ENCODE data around the gene ABHD6.

ABHD6 gene

GRCh38 chr3:58202917-58203360 is 34.7 kb upstream of the ABHD6 start:
- Histone ChIP-seq H3K36me3 (ENCODE audit: control insufficient read depth in 2 of 2, insufficient read depth in 1 of 2, low read length in 2 of 2) (no peaks in the 10 kb centered on the region), H3K4me1 (ENCODE audit: control insufficient read depth, insufficient read depth, low read length) (no peaks in the 10 kb centered on the region), H3K9me3 (ENCODE audit: control insufficient read depth, insufficient read depth, low read depth, low read length) (no peaks in the 10 kb centered on the region), H3K4me3 (ENCODE audit: low read depth, low read length) (no peak overlapping the region), H3K27ac (ENCODE audit: extremely low read depth, low read depth, low read length) (no peak overlapping the region)
- TF ChIP-seq ZNF624 (tag by site-specific recombination; IDR thresholded peaks at IDR 0.05) = no peak
- no peak for TF ChIP-seq ZNF747 (tag by site-specific recombination; IDR thresholded peaks at IDR 0.05)
- TF ChIP-seq ZFP69B (tag by site-specific recombination; IDR thresholded peaks at IDR 0.05) = no peak
- TF ChIP-seq ZNF112 (tag by site-specific recombination; IDR thresholded peaks at IDR 0.05) = no peak
- no peak for TF ChIP-seq ZNF521 (tag by site-specific recombination; IDR thresholded peaks at IDR 0.05)
- TF ChIP-seq ZNF18 (tag by site-specific recombination; IDR thresholded peaks at IDR 0.05) = no peak
- TF ChIP-seq ZNF274 (IDR thresholded peaks at IDR 0.05; ENCODE audit: low read length) = no peak
- no peak for TF ChIP-seq ZNF274 (tag by site-specific recombination; IDR thresholded peaks at IDR 0.05; ENCODE audit: borderline replicate concordance)
- TF ChIP-seq, protein P1, sequence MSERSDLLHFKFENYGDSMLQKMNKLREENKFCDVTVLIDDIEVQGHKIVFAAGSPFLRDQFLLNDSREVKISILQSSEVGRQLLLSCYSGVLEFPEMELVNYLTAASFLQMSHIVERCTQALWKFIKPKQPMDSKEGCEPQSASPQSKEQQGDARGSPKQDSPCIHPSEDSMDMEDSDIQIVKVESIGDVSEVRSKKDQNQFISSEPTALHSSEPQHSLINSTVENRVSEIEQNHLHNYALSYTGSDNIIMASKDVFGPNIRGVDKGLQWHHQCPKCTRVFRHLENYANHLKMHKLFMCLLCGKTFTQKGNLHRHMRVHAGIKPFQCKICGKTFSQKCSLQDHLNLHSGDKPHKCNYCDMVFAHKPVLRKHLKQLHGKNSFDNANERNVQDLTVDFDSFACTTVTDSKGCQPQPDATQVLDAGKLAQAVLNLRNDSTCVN (tag by site-specific recombination; optimal IDR thresholded peaks at IDR 0.05) = no peak
- TF ChIP-seq, protein P2, sequence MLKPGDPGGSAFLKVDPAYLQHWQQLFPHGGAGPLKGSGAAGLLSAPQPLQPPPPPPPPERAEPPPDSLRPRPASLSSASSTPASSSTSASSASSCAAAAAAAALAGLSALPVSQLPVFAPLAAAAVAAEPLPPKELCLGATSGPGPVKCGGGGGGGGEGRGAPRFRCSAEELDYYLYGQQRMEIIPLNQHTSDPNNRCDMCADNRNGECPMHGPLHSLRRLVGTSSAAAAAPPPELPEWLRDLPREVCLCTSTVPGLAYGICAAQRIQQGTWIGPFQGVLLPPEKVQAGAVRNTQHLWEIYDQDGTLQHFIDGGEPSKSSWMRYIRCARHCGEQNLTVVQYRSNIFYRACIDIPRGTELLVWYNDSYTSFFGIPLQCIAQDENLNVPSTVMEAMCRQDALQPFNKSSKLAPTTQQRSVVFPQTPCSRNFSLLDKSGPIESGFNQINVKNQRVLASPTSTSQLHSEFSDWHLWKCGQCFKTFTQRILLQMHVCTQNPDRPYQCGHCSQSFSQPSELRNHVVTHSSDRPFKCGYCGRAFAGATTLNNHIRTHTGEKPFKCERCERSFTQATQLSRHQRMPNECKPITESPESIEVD (tag by site-specific recombination; IDR thresholded peaks at IDR 0.05) = no peak
- POLR2A ChIA-PET = no interaction called here
- CTCF ChIA-PET = interaction anchor here (0.7 to 1.8 kb wide), 6 partner anchors 13 to 262 kb away, joined by 3 to 7 read pairs (median 4); partner anchors contain the start of genes HTD2 and RPP14

GRCh38 chr3:58203541-58203940 is 34.1 kb upstream of the ABHD6 start:
- CTCF ChIA-PET = interaction anchor here (0.7 to 1.8 kb wide), 5 partner anchors 13 to 263 kb away, joined by 3 to 7 read pairs (median 4); partner anchors contain the start of genes HTD2 and RPP14
- no peak for TF ChIP-seq KLF16 (tag by site-specific recombination; IDR thresholded peaks at IDR 0.05)
- TF ChIP-seq, protein P3, sequence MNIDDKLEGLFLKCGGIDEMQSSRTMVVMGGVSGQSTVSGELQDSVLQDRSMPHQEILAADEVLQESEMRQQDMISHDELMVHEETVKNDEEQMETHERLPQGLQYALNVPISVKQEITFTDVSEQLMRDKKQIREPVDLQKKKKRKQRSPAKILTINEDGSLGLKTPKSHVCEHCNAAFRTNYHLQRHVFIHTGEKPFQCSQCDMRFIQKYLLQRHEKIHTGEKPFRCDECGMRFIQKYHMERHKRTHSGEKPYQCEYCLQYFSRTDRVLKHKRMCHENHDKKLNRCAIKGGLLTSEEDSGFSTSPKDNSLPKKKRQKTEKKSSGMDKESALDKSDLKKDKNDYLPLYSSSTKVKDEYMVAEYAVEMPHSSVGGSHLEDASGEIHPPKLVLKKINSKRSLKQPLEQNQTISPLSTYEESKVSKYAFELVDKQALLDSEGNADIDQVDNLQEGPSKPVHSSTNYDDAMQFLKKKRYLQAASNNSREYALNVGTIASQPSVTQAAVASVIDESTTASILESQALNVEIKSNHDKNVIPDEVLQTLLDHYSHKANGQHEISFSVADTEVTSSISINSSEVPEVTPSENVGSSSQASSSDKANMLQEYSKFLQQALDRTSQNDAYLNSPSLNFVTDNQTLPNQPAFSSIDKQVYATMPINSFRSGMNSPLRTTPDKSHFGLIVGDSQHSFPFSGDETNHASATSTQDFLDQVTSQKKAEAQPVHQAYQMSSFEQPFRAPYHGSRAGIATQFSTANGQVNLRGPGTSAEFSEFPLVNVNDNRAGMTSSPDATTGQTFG (tag by site-specific recombination; IDR thresholded peaks at IDR 0.05; ENCODE audit: borderline replicate concordance) = no peak
- POLR2A ChIA-PET = no interaction called here

GRCh38 chr3:58204720-58205119 is 32.9 kb upstream of the ABHD6 start:
- H3K4me3 ChIP-seq (ENCODE audit: low read depth, low read length) = no peak overlapping the region
- H3K36me3 ChIP-seq (ENCODE audit: control insufficient read depth in 2 of 2, insufficient read depth in 1 of 2, low read length in 2 of 2) = no peaks in the 10 kb centered on the region
- CTCF ChIA-PET = interaction anchor here (0.7 to 1.5 kb wide), 3 partner anchors 13 to 27 kb away, joined by 5 to 9 read pairs (median 7); no protein-coding TSS in a partner anchor
- no peak overlapping the region for H3K27ac ChIP-seq (ENCODE audit: extremely low read depth, low read depth, low read length)
- no peaks in the 10 kb centered on the region for H3K4me1 ChIP-seq (ENCODE audit: control insufficient read depth, insufficient read depth, low read length)
- no peaks in the 10 kb centered on the region for H3K9me3 ChIP-seq (ENCODE audit: control insufficient read depth, insufficient read depth, low read depth, low read length)
- POLR2A ChIA-PET = no interaction called here
- TF ChIP-seq ZNF19 (tag by site-specific recombination; IDR thresholded peaks at IDR 0.05; ENCODE audit: low read depth) = no peak
- TF ChIP-seq ZNF16 (tag by site-specific recombination; IDR thresholded peaks at IDR 0.05; ENCODE audit: low read depth) = no peak
- TF ChIP-seq TRIM28 (IDR thresholded peaks at IDR 0.05; ENCODE audit: borderline replicate concordance, low read length) = no peak
- no peak for TF ChIP-seq ZNF350 (tag by site-specific recombination; IDR thresholded peaks at IDR 0.05)
- no peak for TF ChIP-seq ZNF404 (tag by site-specific recombination; IDR thresholded peaks at IDR 0.05)
- TF ChIP-seq SP7 (tag by site-specific recombination; IDR thresholded peaks at IDR 0.05) = no peak
- TF ChIP-seq ZNF146 (tag by site-specific recombination; IDR thresholded peaks at IDR 0.05) = no peak
- no peak for TF ChIP-seq ZNF132 (tag by site-specific recombination; IDR thresholded peaks at IDR 0.05; ENCODE audit: borderline replicate concordance)
- no peak for TF ChIP-seq HIC1 (tag by site-specific recombination; IDR thresholded peaks at IDR 0.05)

More at GRCh38 chr3:58203541-58203940, 34.1 kb upstream of the ABHD6 start:
- Histone ChIP-seq H3K36me3 (ENCODE audit: control insufficient read depth in 2 of 2, insufficient read depth in 1 of 2, low read length in 2 of 2) (no peaks in the 10 kb centered on the region), H3K9me3 (ENCODE audit: control insufficient read depth, insufficient read depth, low read depth, low read length) (no peaks in the 10 kb centered on the region), H3K4me3 (ENCODE audit: low read depth, low read length) (no peak overlapping the region), H3K27ac (ENCODE audit: extremely low read depth, low read depth, low read length) (no peak overlapping the region), H3K4me1 (ENCODE audit: control insufficient read depth, insufficient read depth, low read length) (no peaks in the 10 kb centered on the region)

All from HEK293 (cell line).